Gastroesophageal sphincter (tissue), 3 donors: ENCODE data around the gene ADGRE3.

ENCODE experiments used
- CTCF ChIP-seq, 4 experiments: fragments of 200-600 bp in 2 of 4; fragments of 450-650 bp in 2 of 4; sonication (generic) in 1 of 4; IDR thresholded peaks; one replicate each; pipeline ENCODE4 v1.5.1; 2017 to 2019; ENCODE audit warnings: antibody characterized with exemption in 4 of 4, mild to moderate bottlenecking in 2 of 4, moderate library complexity in 2 of 4
- EP300 ChIP-seq: sonication (generic); formaldehyde crosslinking; IDR thresholded peaks from one replicate; pipeline ENCODE4 v1.6.1; 2017; ENCODE audit warnings: antibody characterized with exemption, mild to moderate bottlenecking
- POLR2AphosphoS5 ChIP-seq: sonication (generic); formaldehyde crosslinking; IDR thresholded peaks from one replicate; pipeline ENCODE4 v1.6.1; 2017; ENCODE audit warnings: antibody characterized with exemption

GRCh38 chr19:14677464-14677863, 2.8 kb upstream of the ADGRE3 start:
- TF ChIP-seq CTCF (IDR thresholded peaks at IDR 0.05) = no peak
- TF ChIP-seq POLR2AphosphoS5 = no peak
- no peak for TF ChIP-seq EP300
